Right kidney (tissue), 1 donor: ENCODE measurements around the gene DEAF1.

Source experiments
- DNase-seq: peaks from one replicate; pipeline ENCODE4 v3.0.0-alpha.2; 2016

Gene DEAF1

GRCh38 chr11:723120-723883 lies 28.3 kb upstream of the DEAF1 start:
- DNase-seq = peak; percentile 17

- peak; percentile 37 for DNase-seq
These were observed 27.4 kb upstream of the DEAF1 start for GRCh38 chr11:722346-722811.

DNA sequence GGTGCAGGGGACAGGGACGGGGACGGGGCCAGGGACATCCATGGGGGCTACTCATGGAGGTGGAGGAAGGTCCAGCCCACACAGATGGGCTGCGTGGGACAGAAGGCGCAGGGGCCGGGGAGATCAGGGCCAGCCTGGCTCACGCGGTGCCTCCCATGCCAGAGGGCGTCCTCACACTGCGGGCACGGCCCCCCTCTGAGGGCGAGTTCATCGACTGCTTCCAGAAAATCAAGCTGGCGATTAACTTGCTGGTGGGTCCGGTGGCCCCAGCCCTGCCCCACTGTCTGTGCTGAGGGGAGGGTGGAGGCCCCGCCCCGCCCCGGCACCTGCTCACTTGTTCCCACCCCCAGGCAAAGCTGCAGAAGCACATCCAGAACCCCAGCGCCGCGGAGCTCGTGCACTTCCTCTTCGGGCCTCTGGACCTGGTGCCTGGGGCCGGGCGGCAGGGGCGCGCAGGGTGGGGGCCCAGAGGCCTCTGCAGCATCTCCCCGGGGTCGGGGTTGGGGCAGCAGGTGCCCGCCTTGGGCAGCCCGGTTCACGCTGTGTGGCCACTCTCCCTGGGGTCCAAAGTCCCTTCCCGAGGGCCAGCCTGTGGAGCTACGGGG lies 26.8 kb upstream of the DEAF1 start:
- DNase-seq = peak; percentile 13

GRCh38 chr11:721247-721740 lies 26.3 kb upstream of the DEAF1 start:
- DNase-seq = peak; percentile 29

DNA sequence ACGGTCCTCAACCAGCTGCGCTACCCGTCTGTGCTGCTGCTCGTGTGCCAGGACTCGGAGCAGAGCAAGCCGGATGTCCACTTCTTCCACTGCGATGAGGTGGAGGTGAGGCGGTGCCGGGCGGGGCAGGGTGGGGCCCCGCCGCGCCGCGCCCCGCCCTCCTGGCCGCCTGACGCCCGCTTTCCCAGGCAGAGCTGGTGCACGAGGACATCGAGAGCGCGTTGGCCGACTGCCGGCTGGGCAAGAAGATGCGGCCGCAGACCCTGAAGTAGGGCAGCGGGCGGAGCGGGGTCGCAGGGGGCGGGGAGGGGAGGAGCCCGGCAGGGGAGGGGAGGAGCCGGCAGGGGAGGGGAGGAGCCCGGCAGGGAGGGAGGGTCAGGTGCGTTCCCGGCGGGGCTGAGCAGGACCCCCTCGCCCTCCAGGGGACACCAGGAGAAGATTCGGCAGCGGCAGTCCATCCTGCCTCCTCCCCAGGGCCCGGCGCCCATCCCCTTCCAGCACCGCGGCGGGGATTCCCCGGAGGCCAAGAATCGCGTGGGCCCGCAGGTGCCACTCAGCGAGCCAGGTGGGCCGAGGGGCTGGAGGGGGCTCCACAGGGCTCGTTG lies 25.7 kb upstream of the DEAF1 start:
- DNase-seq = no peak

DNA sequence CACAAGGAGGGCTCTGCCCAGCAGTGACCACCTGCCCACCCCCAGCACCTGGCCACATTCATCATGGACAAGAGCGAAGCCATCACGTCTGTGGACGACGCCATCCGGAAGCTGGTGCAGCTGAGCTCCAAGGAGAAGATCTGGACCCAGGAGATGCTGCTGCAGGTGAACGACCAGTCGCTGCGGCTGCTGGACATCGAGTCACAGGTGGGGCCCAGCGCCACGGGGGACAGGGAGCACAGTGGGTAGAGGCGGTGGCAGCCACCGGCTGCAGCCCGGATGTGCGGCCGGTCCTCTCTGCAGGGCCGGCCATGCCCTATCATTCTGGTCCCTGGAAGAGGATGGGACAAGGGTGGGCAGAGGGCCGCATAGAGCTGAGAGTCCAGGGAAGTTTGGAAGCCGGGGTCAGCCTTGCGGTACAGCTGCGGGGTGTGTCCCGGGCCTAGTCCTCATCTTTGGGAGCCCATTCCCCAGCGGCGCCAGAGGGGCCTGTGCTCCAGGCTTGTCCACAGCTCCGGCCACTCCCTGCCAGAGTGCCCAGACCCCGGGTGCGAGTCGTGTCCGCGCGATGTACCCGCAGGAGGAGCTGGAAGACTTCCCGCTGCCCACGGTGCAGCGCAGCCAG lies 25.1 kb upstream of the DEAF1 start:
- peak; percentile 49 for DNase-seq

GRCh38 chr11:719214-720016 lies 24.4 kb upstream of the DEAF1 start:
- DNase-seq = peak; percentile 40

- DNase-seq = no peak
These were observed 19.4 kb upstream of the DEAF1 start for GRCh38 chr11:714436-714835.

DNA sequence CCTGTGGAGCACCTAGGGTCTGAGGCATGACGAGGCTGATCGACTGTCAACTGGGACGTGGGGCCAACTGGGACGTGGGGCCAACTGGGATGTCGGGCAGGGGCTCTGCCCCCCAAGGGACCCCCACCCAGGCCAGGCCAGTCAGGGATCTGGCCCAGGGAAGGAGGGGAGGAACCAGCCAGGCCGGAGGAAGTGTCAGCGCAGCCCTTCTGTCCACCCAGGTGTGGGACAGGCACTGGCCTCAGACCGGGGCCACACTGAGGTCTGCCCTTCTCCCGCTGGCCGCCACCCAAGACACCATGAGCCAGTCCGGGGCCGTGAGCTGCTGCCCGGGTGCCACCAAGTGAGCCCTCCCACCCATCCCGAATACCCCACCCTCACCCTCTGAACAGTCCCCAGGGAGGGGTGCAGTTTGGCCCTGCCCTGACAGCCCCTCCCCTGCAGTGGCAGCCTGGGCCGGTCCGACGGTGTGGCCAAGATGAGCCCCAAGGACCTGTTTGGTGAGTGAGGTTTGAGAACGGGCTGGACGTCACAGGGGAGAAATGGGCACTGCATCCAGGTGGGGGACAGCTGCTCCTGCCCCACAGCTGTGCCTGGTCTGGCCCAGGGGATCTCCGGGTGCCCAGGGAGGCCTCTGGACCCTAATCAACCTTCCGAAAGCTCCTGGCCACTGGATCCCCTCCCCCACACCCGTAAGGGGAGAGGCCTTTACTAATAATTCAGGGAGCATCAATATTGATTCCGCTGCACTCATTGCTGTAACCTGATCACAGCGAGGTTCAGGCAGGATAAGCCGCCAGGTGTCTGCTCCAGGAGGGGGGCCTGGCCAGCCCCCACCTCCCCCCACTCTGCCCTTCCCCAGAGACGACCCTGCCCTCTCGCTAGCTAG lies 14.3 kb upstream of the DEAF1 start:
- DNase-seq = peak; percentile 35

- no peak for DNase-seq
These were observed 13.5 kb upstream of the DEAF1 start for GRCh38 chr11:708511-708910.

DNA sequence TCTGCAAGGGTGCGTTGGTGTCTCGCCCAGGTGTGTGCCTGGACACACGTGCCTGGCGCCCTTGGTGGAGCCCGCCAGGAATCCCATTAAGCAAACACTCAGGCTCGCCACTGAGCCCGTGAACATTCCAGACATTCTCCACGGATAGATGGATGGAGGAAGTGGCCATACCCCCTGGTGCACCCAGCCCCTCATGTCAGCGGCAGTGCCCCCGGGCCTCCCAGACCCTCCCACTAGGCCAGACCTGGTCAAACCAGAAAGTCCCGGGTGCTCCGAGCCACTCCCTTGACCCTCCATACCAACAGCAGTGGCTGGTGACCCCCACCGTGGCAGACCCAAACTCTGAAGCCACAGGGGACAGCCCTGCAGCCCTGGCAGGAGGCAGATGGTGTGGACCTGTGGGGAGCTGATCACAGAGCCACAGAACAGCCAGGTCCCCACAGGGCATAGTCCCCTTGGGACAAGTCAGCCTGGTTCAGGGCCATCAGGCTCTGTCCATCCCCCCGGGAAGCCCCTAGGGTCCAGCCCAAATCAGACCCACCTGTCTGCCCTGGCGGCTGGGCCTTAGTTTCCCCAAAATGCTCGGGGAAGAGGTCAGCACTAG lies 12.9 kb upstream of the DEAF1 start:
- DNase-seq = peak; percentile 51

- peak; percentile 63 for DNase-seq
These were observed 12.2 kb upstream of the DEAF1 start for GRCh38 chr11:706957-707816.

DNA sequence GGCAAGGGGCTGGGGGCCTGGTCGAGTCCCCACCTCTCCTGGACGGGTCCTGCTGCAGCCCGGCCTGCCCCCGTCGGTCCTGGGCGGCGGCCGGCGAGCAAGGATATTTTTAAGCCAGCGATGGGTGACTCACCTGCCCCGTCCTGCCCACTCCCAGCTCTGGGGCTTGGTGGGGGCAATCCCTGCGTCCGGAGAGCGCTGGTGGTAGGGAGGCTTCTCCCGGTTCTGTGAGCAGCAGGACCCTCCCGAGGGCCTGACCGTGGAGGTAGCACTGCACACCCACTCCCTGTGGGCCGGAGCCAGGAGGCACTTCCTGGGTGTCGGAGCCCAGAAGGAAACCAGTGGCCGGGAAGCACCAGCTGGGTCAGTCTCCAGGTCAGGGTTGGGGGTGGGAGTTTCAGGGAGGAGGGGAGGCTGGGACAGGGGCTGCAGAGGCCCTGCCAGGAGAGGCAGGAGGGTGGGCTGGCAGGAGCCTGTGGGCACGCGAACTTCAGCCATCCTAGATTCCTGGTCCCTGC lies 11.5 kb upstream of the DEAF1 start:
- DNase-seq = peak; percentile 65

- peak; percentile 31 for DNase-seq
These were observed 10.8 kb upstream of the DEAF1 start, which contains the start of gene EPS8L2 for GRCh38 chr11:705646-706438. Gene EPS8L2, plus strand, starts transcription at chr11:706231. Its CDS starts 3,177 bp downstream, at chr11:709408.

- DNase-seq = peak; percentile 32
These were observed 10.0 kb upstream of the DEAF1 start for GRCh38 chr11:704781-705645.

DNA sequence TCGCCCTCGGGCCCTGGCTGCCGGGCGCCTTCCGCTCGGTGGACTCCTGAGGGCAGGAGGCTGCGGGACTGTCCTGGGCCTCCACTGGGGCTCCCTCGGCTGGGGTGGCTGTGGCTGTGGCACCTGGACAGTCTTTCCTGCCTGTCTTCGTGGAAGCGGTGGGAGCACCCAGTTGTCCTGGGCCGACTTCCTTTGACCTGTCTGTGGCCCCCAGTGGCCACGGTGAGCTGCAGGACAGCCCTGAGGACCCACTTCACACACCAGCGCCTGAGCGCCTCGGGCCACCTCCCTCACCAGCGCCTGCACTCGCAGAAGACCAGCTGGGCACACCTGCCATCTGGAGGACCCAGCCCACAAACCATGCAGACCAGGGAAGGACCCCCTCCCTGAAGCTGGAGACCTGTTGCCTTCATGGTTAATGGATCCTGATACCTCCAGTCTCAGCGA lies 9.2 kb upstream of the DEAF1 start:
- no peak for DNase-seq

- no peak for DNase-seq
These were observed 8.5 kb upstream of the DEAF1 start for GRCh38 chr11:703506-703905.
